Measurements from ENCODE around the gene ZNF664.

Gene ZNF664

GRCh38 chr12:123960029-123960735 lies 12.8 kb upstream of the ZNF664 start:
- DNase-seq (ENCODE audit: low read depth) = no peak
- H3K4me3 ChIP-seq (ENCODE audit: low read length) = no peak overlapping the region
- no peak for TF ChIP-seq CTCF (conservative IDR thresholded peaks at IDR 0.05; ENCODE audit: low read depth, low read length)

DNA sequence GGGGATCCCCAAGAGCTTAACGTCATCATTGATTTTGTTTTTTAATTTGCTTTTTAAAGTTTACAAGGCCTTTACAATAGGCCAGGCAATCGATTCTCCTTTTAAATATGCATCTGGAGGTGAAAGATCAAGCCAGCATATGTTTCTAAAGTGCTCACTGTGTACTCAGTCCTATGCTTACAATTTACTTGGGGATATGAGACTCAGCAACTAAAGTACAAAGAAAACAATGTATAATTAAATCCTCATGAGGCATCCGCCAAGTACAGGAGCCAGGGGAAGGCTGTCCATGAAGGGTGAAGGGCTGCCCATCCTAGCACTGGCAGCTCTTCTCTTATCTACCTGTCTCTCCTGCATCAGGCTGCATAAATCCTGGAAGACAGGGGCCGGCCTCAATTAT lies 12.2 kb upstream of the ZNF664 start:
- TF ChIP-seq CTCF (conservative IDR thresholded peaks at IDR 0.05; ENCODE audit: low read depth, low read length) = no peak
- DNase-seq (ENCODE audit: low read depth) = no peak
- H3K4me3 ChIP-seq (ENCODE audit: low read length) = no peak overlapping the region

DNA sequence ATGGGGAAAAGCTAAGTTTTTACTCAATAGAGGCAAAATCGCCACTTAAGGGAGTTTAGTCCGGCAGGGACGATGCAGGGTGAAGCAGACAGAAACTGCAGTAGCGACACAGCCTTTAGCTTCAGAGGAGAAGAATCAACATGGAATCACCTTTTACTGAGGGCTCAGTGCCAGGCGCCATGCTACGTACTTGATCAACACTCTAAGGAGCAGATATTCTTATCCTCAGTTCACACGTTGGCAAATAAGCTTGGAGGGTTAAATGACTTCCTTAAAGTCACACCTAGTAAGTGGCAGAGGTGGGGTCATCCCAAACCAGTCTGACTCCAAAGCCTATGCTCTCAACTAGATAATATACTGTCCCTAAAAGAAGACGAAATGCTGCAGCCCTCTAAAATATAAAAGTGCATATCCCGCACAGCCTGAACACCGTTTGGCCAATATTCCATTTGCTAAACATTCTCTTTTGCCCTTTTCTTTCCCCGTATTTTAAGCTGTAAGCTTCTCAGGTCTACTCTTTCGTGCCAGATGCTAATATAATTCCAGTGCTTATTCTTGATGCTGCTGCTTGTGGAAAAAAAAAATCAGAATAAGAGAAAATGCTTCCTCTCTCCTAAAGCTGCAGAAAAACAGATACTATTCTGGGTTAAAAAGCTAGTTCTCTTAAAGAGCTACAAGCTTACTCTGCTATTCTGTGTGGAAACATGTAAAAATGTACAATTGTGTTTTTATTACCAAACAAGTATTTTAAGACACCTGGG lies 11.2 kb upstream of the ZNF664 start:
- TF ChIP-seq CTCF (conservative IDR thresholded peaks at IDR 0.05; ENCODE audit: low read depth, low read length) = no peak
- no peak for DNase-seq (ENCODE audit: low read depth)
- no peak overlapping the region for H3K4me3 ChIP-seq (ENCODE audit: low read length)

- no peak overlapping the region for H3K4me3 ChIP-seq (ENCODE audit: low read length)
- no peak for DNase-seq (ENCODE audit: low read depth)
- TF ChIP-seq CTCF (conservative IDR thresholded peaks at IDR 0.05; ENCODE audit: low read depth, low read length) = no peak
Measured at GRCh38 chr12:123962513-123962912, 10.5 kb upstream of the ZNF664 start.

GRCh38 chr12:123963821-123964220 lies 9.2 kb upstream of the ZNF664 start:
- no peak overlapping the region for H3K4me3 ChIP-seq (ENCODE audit: low read length)
- TF ChIP-seq CTCF (conservative IDR thresholded peaks at IDR 0.05; ENCODE audit: low read depth, low read length) = no peak
- DNase-seq (ENCODE audit: low read depth) = no peak

DNA sequence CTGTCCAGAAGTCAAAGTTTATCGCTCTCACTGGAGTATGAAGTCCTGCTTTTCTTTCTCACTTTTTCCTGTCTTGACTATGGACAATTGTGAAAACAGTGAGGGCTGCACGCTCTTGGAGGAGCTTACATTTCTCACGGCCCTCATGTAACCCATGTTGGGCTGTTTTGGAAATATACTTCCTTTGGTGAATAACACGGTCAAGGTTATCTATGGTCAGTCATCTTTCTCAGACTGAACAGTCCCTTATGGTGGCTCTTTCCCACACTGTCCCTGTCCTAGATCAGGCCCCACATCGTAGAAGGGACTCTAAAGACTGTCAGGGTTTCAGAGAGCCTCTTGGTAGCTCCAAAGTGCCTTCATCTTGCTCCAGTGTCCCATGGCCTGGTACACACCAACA lies 7.6 kb upstream of the ZNF664 start:
- TF ChIP-seq CTCF (conservative IDR thresholded peaks at IDR 0.05; ENCODE audit: low read depth, low read length) = no peak
- DNase-seq (ENCODE audit: low read depth) = no peak
- H3K4me3 ChIP-seq (ENCODE audit: low read length) = no peak overlapping the region

DNA sequence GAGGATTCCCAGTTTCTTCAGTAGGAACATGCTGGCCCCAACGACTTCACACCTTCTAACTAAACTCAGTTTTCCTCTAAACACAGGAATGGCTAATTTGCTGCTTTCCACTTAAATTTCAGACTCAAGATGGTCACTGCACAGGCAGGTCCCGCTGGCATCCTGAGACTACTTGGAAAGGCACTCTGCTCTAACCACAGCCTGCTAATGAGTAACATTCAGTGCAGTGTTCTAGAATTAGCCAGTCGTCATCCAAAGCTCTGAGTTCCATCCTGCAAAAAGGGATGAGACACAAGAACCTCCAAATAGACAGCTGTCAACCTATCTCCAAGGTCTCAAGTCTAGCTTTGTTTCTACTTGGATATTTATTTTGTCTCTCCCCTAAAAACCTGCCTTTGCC lies 6.4 kb upstream of the ZNF664 start:
- TF ChIP-seq CTCF (conservative IDR thresholded peaks at IDR 0.05; ENCODE audit: low read depth, low read length) = no peak
- DNase-seq (ENCODE audit: low read depth) = no peak

More for the DNA sequence above, 6.4 kb upstream of the ZNF664 start:
- no peak overlapping the region for H3K4me3 ChIP-seq (ENCODE audit: low read length)

Data from retinal pigment epithelial cell (primary cell).